NCI-H226 (cell line): Measurements from ENCODE around the gene COL8A2.

Experiments
- DNase-seq: peaks from one replicate; pipeline ENCODE4 v3.0.0-alpha.2; 2015

Gene COL8A2

GRCh38 chr1:36157115-36157903, 32.3 kb upstream of the COL8A2 start:
- DNase-seq: peak; percentile 34

- DNase-seq: peak; percentile 56
Measured at GRCh38 chr1:36156329-36157114, 31.5 kb upstream of the COL8A2 start.

GRCh38 chr1:36155408-36156328, 30.6 kb upstream of the COL8A2 start, which contains the start of gene MAP7D1:
TSS of gene MAP7D1 (plus strand) at chr1:36156160. CDS start at chr1:36156418, 258 bp downstream.
- peak; percentile 87 for DNase-seq

GRCh38 chr1:36154765-36155407, 29.9 kb upstream of the COL8A2 start:
- peak; percentile 47 for DNase-seq

GRCh38 chr1:36154335-36154734, 29.3 kb upstream of the COL8A2 start:
- no peak for DNase-seq

GRCh38 chr1:36153476-36153875, 28.5 kb upstream of the COL8A2 start:
- no peak for DNase-seq

- DNase-seq: no peak
Measured at GRCh38 chr1:36151845-36152203, 26.8 kb upstream of the COL8A2 start.

- no peak for DNase-seq
Measured at GRCh38 chr1:36151134-36151844, 26.3 kb upstream of the COL8A2 start.

GRCh38 chr1:36150296-36151133, 25.5 kb upstream of the COL8A2 start:
- peak; percentile 98 for DNase-seq

- no peak for DNase-seq
Measured at GRCh38 chr1:36149973-36150295, 24.9 kb upstream of the COL8A2 start.

GRCh38 chr1:36149237-36149972, 24.4 kb upstream of the COL8A2 start, which contains the start of gene TRAPPC3:
TSS of gene TRAPPC3 (minus strand) at chr1:36149486. CDS start at chr1:36149378, 108 bp downstream.
- DNase-seq: peak; percentile 99

GRCh38 chr1:36148821-36149236, 23.8 kb upstream of the COL8A2 start:
- no peak for DNase-seq

GRCh38 chr1:36144413-36144812, 19.4 kb upstream of the COL8A2 start:
- no peak for DNase-seq

- DNase-seq: no peak
Measured at GRCh38 chr1:36143424-36143823, 18.4 kb upstream of the COL8A2 start.

- DNase-seq: no peak
Measured at GRCh38 chr1:36142121-36142520, 17.1 kb upstream of the COL8A2 start.

GRCh38 chr1:36139521-36139920, 14.5 kb upstream of the COL8A2 start:
- no peak for DNase-seq

- no peak for DNase-seq
Measured at GRCh38 chr1:36137776-36138175, 12.8 kb upstream of the COL8A2 start.

- no peak for DNase-seq
Measured at GRCh38 chr1:36137226-36137625, 12.2 kb upstream of the COL8A2 start.

- DNase-seq: peak; percentile 64
Measured at GRCh38 chr1:36136535-36136934, 11.5 kb upstream of the COL8A2 start.

- DNase-seq: no peak
Measured at GRCh38 chr1:36135796-36136195, 10.8 kb upstream of the COL8A2 start.
